GM19468 (cell line): Measurements from ENCODE around the gene TMEM201.
"Not testable (repeated sequence)": the region's sequence is repeated elsewhere in the genome, so short reads cannot be mapped to it uniquely, and the experiment has no call there.

ENCODE experiments used
- ATAC-seq: cut with Tn5 transposase; IDR thresholded peaks from one replicate; pipeline ENCODE4 v1.9.1; 2021; ENCODE audit warnings: mild to moderate bottlenecking, moderate library complexity, moderate number of reproducible peaks; ENCODE audit not compliant: unreplicated experiment; ENCODE audit errors: extremely low read depth

Gene TMEM201

DNA sequence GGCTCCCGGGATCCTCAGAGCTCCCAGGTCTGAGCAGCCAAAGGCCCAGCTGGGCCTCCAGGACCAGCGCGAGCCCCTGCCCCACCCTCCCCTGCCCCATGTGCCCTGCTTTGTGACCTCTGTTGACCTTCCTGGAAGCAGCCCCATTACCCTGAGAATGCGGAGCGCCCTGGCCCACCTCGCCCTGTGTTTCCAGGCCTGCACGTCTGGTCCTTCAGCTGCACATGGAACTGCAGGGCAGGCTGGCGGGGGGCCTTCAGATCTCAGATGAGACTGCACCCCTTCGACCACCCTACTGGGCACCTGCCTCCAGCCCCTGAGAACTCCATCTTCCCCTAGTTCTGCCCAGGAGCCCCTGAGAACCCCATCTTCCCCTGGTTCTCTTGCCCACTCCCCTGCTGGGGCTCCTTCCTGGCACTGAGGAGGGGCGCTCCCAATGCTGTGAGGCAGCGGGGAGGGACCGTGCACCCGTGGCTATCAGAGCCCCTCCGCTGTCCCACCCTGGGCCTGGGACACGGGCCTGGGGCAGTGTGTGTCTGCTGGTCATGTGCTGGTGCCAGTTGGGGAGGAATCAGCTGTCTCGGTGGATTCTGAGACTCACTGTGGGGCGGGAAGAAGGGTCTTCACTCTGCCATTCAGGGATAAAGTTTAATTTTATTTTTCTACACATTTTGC, 25.1 kb downstream of the TMEM201 start:
- no peak for ATAC-seq

DNA sequence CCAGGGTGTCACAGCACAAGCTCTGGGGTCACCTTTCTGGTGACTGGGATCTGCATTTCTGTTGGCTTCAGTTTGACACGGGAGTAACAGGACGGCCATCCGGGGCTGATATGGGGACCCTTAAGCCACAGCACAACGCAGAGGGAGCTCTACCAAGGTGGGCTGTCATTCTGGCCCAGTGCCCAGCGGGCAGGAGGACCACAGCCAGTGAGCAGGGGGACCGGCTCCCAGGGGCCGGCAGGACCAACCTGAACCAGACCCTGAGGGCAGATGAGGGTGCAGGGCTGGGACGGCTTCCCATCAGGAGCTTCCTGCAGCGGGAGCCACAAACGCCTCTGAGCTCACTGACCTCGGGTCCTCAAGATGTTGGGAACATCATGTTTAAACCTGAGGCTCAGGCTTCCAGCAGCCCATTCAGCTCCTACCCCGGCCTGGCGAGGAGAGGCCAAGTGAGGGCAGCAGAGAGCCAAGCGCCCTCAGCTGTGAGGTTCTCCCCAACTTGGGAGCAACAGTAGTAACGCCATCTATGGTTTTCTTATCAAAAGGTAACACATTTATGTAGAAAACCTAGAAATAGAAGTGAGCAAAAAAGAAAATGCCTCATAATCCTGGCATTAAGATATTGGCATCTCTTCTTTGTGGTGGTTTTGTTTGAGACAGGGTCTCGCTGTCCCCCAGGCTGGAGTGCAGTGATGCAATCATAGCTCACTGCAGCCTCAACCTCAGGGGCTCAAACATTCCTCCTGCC, 26.8 kb downstream of the TMEM201 start:
- ATAC-seq = no peak

DNA sequence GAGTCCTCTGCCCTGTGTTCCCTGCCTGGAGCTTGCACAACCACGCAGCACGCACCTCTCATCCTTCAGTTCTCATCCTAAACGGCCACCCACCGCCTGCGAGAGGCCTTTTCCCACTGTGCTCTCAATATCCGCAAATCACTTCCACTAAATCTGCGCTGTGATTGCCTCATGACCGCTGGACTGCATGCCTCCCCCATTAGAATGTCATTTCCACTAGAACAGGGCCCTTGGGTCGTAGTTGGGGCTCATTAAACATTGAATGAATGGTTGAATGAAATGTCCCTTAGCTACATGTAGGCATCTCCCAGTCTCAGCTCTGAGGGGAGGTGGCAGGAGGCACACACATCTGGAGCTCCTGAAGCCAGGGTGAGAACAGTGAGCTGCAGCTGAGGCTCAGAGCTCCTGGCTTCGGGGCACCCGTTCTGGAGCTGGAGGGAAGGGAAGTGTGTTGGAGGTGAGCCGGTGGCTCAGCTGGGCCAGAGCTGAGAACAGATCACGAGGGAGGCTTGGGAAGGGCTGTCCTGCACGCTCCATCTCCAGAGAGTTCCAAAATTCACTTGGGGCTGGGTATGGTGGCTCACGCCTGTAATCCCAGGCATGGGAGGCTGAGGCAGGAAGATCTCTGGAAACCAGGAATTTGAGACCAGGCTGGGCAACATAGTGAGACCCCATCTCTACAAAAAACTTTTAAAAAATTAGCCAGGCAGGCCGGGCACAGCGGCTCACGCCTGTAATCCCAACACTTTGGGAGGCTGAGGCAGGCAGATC, 30.4 kb downstream of the TMEM201 start:
- ATAC-seq = no peak

DNA sequence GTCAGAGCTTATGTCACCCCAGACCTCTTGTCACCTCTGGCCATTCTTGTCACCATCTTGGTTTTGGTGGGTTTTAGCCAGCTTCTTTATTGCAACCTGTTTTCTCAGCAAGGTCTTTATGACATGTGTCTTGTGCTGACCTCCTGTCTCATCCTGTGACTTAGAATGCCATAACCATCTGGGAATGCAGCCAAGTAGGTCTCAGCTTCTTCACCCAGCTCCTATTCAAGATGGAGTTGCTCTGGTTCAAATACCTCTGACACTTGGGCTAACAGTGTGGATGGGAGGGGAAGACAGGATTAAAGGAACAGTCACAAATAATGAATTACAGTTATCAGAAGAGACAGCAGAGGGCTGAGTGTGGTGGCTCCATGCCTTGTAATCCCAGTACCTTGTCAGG, 32.3 kb downstream of the TMEM201 start:
- no peak for ATAC-seq

DNA sequence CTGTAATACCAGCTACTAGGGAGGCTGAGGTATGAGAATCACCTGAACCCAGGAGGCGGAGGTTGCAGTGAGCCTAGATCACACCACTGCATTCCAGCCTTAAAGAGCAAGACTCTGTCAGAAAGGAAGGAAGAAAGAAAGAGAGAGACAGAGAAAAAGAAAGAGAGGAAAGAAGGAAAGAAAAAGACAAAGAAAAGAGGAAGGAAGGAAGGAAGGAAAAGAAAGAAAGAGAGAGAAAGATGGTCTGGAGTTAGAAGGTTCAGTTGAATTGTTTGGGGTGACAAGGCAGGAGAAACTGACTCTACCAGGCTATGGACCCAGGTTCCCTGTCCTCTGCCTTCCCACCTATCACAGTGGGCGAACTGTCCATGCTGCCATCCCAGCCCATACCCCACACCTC, 35.4 kb downstream of the TMEM201 start:
- ATAC-seq = no peak

DNA sequence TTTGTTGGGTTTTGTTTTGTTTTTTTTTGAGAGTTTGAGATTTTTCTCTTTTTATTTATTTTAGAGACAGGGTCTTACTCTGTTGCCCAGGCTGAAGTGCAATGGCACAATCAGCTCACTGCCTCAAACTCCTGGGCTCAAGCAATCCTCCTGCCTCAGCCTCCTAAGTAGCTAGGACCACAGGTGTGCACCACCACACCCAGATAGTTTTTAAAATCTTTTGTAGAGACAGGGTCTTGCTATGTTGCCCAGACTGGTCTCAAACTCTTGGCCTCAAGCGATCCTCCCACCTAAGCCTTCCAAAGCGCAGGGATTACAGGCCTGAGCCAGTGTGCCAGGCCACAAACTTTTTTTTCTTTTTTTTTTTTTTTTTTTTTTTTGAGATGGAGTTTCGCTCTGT, 36.3 kb downstream of the TMEM201 start:
- ATAC-seq = not testable (repeated sequence)

DNA sequence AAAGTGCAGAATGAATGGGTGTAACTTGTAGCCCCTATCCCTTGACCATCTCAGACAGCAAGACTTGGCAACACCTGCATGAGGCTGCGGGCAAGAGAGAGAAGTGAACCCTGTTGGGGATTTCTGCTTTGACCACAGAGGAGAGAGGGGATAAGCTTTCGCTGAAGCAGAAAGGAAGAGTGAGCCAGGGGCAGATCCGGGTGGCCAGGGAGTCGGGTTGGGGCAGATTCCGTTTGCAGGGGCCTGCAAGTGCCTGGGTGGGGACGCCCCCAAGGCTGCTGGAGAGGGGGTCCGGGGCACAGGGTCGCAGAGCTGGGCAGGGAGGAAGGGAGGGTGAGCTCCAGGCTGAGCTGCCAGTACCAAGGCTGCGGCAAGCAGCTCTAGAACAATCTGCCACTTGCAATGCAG, 37.5 kb downstream of the TMEM201 start:
- ATAC-seq = peak; percentile 29

DNA sequence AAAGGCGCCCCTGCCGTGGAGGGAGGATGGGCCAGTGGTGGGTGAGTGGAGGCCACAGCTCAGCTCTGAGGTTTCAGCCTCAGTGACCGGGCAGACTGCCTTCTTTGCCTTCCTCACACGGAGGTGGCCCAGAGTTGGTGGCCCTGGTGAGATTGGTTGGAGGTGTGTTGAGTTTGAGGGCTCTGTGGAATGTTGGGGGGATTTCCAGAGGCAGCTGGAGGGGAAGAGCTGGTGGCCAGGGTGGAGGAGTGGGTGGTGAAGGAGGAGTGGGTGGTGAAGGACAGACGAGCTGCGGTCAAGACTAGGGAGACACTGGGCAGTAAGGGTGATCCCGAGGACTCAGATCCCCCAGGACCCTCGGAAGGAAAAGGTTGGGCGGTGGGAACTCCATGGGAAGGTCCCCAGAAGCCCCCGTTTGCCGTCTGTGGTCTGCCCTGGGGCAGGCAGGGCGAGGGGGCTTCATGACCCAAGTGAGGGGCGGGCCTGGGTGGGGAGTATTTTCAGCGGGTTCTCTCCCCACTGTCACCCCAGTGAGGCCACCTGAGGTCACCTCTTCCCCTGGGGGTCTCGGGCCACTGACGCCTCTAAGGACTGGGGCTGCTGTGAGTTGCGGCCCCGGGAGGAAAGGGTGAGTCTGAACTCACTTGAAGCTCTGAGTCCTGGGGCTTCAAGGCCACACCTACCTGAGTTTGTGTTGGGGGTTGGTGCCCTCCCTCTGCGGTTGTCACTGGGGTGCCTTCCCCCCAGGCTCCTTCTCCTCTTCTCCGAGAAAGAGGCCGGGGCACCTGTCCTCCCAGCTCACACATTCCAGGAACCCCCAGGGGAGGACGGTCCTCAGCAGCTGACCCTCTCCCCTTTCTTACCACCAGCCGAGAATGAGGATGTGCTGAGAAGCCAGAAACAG, 40.1 kb downstream of the TMEM201 start:
- ATAC-seq = no peak

DNA sequence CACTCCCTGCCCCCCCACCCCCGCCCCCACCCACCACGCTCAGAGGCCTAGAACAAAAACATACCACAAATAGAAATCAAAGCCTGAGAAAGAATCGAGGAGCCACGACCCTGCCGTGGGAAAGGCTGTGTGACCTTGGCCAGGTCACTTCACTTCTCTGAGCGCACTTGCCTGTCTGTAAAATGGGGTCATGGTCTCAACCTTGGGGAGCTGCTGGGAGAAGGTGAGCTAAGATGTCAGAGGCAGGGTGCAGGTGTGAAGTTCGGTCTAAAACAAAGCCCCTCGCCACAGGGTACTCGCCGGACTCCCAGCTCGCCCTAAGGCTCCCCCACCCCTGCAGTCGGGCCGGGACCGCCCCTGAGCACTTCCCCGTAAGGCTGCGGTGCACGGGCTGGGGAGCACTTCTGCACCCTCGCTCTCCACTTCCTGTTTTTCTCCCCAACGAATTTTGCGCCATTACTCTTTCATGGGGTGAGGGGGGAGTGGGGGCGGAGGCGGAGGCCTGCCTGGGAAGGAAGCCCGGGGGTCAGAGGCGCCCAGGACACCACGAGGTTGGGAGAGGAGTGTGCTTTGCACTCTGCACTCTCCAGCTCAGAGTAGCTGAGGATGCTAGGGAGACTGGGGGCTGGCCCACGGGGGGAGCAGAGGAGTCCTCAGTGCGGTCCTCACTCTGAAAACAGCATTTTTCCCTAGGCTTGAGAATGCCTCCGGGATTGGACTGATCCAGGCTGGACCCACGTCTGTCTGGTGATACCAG, 40.9 kb downstream of the TMEM201 start:
- no peak for ATAC-seq

DNA sequence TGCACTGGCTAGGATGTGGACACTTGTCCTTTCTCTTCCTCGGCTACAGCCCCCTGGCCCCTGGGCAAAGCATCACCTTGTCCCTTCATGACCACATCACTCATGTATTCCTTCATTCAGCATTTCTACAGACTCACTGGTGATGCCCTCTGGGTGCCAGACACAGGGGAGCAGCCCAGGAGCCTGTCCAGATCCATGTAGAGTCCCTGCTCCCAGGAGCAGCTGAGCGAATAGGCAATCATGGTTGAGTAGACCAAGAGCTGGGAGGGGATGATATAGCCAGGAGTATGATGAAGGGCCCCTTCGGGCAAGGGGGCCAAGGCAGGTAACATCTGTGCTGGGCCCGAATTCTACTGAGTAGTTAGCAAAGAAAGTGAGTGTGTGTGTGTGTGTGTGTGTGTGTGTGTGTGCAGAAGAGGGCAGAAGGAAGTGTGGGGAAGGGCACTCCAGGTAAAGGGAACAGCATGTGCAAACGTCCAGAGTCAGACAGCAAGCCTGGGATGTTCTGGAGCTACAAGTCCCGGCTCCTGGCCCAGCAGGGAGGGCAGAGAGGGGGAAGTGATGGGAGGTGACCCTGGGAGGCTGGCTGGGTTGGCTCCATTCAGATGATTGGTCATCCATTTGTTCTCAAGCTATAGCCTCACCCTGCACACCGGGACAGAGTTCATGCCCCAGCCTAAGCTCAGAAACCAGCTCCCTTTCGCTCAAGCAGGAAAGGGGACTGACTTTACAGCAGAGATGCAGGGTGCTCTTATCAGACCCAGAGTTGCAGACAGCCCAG, 41.8 kb downstream of the TMEM201 start:
- no peak for ATAC-seq

DNA sequence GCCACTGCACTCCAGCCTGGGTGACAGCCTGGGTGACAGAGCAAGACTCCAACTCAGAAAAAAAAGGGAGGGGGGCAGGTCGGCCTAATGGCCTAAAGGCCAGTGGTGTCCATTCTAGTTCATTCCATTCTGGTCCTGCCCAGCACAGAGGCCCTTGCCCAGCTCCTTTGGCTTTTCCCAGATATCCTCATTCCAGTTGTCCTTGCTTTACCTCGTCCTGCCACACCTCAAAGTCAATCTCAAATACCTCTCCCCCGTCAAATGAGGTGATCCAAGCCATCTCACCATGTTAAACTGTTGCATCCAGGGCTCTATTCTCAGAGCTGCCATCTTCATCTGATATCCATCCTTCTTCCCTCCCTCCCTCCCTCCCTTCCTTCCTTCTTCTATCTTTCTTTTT, 42.9 kb downstream of the TMEM201 start:
- ATAC-seq = no peak

DNA sequence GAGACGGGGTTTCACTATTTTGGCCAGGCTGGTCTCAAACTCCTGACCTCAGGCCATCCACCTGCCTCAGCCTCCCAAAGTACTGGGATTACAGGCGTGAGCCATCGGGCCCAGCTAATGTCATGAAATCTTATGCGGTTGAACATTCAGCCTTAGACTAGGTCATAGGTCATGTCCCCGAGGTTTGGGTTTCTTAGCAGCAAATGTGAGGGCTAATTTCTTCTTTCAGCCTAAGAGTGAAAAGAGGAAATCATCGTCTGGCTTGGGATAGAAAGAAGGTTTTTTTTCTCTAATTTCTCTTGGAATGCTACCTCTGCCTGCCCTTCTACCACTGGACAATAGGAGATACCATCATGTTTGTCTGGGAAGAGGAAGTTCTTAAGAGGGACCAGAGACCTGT, 44.8 kb downstream of the TMEM201 start:
- no peak for ATAC-seq

DNA sequence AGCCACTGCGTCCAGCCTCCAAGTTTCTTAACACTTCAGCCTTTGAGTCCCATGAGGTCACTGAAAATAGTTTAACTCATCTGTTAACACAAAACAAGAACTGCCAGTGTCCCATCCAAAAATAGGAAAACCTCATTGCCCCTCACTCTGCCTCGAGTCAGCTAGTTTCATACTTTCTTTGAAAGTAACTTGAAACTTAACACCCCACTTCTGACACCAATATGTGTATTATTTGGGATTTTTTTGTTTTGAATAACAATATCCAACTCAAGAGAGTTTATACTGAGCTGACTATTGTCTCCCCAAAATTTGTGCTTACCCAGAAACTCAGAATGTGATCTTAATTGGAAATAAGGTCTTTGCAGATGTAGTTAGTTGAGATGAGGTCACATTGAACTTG, 45.9 kb downstream of the TMEM201 start:
- ATAC-seq = no peak

DNA sequence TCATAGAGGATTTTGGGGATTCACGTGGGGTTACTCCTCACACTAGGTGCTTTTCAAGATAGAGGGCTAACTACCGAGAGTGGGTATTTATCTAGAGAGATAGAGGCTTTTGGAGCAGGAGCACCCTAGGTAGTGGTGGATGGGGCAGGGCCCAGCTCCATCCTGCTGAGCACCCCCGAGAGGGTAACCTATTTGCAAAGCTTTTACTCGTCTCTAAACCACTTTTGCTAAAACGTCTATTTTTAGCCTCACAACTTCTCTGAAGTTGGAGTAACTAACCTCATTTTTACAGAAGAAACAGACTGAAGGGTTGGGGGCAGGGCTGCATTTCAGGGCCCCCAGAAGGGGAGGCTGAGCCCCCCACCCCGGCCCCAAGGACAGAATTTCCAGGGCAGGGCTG, 50.5 kb downstream of the TMEM201 start:
- ATAC-seq = no peak

DNA sequence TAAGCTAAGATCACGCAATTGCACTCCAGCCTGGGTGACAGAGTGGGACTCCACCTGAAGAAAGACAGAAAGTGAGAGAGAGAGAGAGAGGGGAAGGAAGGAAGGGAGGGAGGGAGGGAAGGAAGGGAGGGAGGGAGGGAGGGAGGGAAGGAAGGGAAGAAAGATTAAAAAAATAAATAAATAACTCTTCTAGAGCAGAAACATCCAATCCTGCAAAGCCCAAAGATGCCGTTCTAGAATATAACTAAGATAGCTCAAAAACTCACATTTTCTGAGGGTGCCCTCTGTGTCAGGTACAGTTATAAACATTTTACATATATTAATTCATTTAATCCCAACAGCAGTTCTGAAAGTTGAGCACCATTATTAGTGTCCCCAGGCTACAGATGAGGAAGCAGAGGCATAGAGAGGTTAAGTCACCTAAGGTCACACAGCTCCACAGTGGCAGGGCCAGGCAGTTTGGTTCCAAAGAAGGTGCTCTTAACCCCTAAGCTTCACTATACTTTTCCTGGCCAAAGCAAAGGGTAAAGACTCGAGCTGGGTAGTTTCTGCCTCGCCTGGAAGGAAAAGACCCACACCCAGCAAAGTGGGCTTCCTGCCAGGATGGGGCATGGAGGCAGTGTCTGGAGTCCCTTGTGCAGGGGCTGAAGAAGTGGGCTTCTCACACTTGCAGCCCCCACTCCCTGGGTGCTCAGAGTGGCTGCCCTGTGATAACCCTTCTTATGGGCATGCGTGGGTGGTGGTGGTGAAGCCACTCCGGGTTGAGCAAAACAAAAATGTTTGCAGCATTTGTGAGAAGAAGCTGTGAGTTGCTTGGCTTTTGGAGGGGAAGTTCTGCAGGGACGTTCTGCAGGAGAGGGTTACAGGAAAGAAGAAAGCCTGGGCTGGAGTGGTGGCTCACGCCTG, 54.9 kb downstream of the TMEM201 start:
- ATAC-seq = no peak

DNA sequence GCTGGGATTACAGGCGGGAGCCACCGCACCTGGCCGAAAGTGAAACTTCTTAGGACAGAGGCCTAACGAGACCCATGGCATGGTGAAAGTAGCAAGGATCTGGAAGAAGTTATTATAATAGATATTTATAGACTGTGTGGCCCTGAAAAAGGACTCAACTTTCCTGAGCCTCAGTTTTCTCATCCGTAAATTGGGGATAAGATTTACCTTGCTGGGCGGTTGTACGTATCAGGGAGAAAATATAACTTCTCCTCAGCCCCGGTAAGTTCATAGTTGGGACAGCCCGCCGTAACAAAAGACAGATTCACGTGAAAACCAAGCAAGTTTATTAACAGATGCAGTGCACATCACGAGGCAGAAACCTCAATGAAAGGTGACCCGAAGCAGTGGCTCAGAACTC, 57.3 kb downstream of the TMEM201 start:
- no peak for ATAC-seq

DNA sequence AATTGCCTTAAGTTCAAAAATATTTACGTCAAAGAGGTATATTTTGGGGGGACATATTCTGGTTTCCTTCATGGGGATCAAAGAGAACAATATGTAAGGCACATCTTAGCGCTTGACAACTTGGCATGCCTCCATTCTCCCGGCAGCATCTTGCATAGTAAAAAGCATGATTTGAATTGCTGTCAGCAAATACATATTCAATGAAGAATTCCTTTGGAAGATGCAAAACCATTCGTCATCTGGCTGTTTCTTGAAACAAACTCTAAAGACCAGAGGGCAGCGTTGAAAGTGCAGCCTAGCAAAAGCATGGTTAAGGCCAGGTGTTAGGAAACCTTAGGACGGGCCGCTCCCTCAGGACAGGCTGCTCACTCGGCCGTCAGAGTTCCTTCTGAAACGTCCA, 59.5 kb downstream of the TMEM201 start:
- no peak for ATAC-seq

DNA sequence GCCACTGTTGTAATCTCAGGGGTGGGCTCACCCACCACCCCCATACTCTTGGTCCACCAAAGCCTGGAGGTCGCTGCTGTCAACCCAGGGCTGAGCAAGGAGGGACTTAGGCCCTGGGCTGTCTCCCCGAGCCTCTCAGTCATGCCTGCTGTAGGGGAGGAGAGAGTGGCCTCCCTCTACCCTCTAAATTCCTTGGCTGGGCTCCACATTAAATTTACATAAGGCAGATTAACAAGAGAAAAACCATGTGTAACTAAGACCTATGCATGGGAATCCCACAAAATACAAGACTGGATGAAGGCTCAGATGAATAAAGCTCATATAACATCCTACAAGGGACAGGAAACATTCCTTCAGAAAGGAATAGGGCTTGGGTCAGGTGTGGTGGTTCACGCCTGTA, 61.1 kb downstream of the TMEM201 start:
- no peak for ATAC-seq
